GM12801 (cell line): ENCODE measurements around the gene TAF11.

ENCODE experiments used
- TF ChIP-seq, protein P1 (sequence below): IDR thresholded peaks from one replicate; pipeline ENCODE4 v1.5.1; 2011; ENCODE audit warnings: control low read depth; ENCODE audit not compliant: insufficient read length; ENCODE audit errors: extremely low read depth

Gene TAF11

DNA sequence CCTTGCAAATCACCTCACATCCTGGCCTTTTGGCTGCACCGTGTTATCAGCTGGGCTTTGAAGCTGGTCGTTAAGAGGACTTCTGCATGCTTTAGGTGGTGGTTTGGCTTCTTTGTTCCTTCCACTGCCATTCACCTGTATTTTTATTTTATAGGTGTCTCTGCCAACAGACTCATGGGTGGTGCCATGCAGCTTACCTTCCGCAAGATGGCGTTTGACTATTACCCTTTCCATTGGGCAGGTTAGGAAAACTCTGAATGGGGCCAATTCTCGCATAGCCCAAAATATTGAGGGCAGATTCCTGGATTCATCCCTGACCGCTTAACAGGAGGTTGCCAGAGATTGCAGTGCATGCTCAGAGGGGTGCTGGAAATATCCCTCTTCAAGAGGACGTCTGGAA is 32.4 kb downstream of the TAF11 start:
- TF ChIP-seq, protein P1, sequence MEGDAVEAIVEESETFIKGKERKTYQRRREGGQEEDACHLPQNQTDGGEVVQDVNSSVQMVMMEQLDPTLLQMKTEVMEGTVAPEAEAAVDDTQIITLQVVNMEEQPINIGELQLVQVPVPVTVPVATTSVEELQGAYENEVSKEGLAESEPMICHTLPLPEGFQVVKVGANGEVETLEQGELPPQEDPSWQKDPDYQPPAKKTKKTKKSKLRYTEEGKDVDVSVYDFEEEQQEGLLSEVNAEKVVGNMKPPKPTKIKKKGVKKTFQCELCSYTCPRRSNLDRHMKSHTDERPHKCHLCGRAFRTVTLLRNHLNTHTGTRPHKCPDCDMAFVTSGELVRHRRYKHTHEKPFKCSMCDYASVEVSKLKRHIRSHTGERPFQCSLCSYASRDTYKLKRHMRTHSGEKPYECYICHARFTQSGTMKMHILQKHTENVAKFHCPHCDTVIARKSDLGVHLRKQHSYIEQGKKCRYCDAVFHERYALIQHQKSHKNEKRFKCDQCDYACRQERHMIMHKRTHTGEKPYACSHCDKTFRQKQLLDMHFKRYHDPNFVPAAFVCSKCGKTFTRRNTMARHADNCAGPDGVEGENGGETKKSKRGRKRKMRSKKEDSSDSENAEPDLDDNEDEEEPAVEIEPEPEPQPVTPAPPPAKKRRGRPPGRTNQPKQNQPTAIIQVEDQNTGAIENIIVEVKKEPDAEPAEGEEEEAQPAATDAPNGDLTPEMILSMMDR = no peak

DNA sequence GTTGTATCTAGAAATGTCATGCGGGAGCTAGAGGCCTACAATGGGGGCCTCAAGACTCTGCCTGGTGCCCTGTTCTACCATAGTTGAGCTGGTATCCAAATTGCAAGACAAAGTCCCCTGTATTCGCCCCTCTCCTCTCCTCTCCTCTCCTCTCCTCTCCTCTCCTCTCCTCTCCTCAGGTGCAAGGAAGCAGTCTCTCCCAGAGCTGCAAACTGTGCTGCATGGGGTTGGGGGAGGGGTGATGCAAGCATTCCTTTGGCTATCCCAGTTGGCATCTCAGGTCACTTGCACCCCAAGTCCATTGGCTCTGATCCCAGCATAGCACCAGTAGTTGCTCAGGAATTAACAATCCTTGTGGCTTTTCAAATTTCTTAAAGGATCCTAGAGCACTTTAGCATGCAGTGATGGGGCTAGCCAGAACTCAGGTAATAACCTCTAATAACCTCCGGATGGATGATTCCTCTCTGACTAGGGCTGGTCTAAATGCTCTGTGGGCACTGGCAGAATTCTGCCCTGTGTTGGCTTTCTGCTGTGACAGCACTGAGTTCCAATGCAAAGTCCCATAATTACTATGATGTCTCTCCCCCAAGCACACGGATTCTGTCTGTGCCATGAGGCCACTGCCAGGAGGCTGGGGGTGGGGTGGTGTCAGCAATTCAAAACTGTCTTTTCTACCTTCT is 35.3 kb downstream of the TAF11 start:
- TF ChIP-seq, protein P1 = no peak

- TF ChIP-seq, protein P1 = no peak
Observed at GRCh38 chr6:34851361-34851760, 36.5 kb downstream of the TAF11 start.

DNA sequence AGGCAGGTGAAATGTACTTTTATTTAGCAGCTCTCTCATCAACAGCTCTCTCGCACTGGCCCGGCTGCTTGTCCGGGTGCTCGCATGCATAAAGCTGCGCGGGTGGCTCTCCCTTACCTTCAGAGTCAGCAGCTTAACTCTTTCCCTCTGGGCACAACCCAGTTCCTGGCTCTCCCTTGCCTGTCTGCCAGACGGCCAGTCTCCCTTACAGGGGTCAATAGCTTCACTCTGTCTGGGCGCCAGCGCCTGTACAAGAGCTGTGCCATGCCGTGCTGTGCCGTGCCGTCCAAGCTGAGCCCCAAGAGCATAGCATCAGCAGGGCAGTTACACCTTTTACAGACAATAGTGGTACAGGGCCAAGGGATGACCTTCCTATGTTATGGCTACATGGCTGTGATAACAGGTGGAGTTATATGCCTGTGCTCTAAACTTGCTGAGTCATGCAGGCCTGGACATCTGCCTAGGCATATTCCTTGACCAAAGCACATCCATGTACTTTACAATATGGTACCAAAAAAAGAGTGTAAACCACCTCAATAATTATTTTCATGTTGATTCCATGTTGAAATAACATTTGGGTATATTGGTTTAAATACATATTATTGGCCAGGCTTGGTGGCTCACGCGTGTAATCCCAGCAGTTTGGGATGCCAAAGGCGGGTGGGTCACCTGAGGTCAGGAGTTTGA is 48.0 kb downstream of the TAF11 start:
- TF ChIP-seq, protein P1 = no peak

GRCh38 chr6:34837528-34837927 is 50.3 kb downstream of the TAF11 start:
- TF ChIP-seq, protein P1 = no peak

DNA sequence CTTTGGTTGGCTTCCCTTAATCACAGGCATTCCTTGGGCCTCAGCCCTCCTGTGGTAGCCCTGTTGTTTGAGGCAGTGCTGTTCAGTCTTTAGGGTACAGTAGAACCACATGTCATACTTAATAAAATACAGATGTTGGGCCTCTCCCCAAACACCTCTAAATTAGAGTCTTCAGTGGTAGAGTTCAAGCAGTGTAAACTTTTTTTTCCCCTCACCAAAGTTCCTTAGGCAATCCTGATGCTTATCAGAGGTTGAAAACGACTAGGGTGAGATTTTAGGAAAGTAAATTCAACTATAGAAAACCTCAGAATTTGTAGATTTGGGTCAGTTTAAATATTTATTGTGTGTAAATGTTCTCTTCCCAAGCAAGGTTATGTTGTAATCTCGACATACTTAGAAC is 51.4 kb downstream of the TAF11 start:
- TF ChIP-seq, protein P1 = no peak

DNA sequence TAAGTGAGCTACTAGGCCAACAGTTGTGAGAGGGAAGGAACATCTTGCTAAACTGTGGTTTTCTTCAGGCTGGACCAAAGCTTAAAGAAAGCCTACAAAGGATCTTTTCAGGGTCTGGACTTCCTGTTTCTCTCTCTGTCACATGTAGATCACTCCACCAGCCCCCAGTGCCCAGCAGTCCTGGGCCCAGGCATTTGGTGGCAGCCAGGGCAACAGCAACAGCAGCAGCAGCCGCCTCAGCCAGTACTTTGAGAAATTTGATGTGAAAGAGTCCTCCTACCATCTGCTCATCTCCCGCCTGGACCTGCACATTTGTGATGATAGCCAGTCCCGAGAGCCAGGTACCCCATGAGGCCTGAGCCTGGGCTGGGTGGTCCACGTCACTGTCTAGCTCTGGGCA is 51.8 kb downstream of the TAF11 start:
- TF ChIP-seq, protein P1 = no peak
